AG08395 (cell line): ENCODE results near the gene WBP11.

Experiments used
- DNase-seq: peaks from one replicate; pipeline ENCODE4 v3.0.0; 2012; ENCODE audit warnings: mixed read lengths, low spot score

Gene WBP11

GRCh38 chr12:14824012-14824634 is 20.8 kb upstream of the WBP11 start:
- DNase-seq = no peak

GRCh38 chr12:14814014-14814413 is 10.7 kb upstream of the WBP11 start, which contains the start of gene SMCO3:
Gene SMCO3 (minus strand): TSS chr12:14814182. CDS start chr12:14806680, 7,502 bp downstream.
- DNase-seq = no peak

GRCh38 chr12:14811486-14811885 is 8.2 kb upstream of the WBP11 start:
- no peak for DNase-seq

GRCh38 chr12:14810953-14811483 is 7.7 kb upstream of the WBP11 start:
- DNase-seq = peak; percentile 29

GRCh38 chr12:14810167-14810952 is 7.1 kb upstream of the WBP11 start:
- no peak for DNase-seq

GRCh38 chr12:14803830-14804160 is 517 bp upstream of the WBP11 start:
- DNase-seq = no peak

GRCh38 chr12:14802721-14803010 is 612 bp downstream of the WBP11 start:
- no peak for DNase-seq

- DNase-seq = no peak
These were observed 1.0 kb downstream of the WBP11 start for GRCh38 chr12:14802247-14802646.

- DNase-seq = no peak
These were observed 8.2 kb downstream of the WBP11 start for GRCh38 chr12:14795028-14795448.

- DNase-seq = no peak
These were observed 17.7 kb downstream of the WBP11 start for GRCh38 chr12:14785568-14785967.

- DNase-seq = no peak
These were observed 18.8 kb downstream of the WBP11 start for GRCh38 chr12:14784471-14784870.

- DNase-seq = no peak
These were observed 20.5 kb downstream of the WBP11 start for GRCh38 chr12:14782756-14783155.

GRCh38 chr12:14781563-14781962 is 21.7 kb downstream of the WBP11 start:
- no peak for DNase-seq

- DNase-seq = no peak
These were observed 22.4 kb downstream of the WBP11 start for GRCh38 chr12:14780859-14781258.

- DNase-seq = no peak
These were observed 23.4 kb downstream of the WBP11 start for GRCh38 chr12:14779834-14780233.

- no peak for DNase-seq
These were observed 26.0 kb downstream of the WBP11 start for GRCh38 chr12:14777271-14777670.

GRCh38 chr12:14776236-14776961 is 26.9 kb downstream of the WBP11 start:
- no peak for DNase-seq

GRCh38 chr12:14775636-14775980 is 27.7 kb downstream of the WBP11 start:
- peak; percentile 21 for DNase-seq

- DNase-seq = peak; percentile 38
These were observed 28.2 kb downstream of the WBP11 start for GRCh38 chr12:14774906-14775635.

- DNase-seq = peak; percentile 95
These were observed 29.0 kb downstream of the WBP11 start for GRCh38 chr12:14774074-14774905.

GRCh38 chr12:14773685-14774073 is 29.6 kb downstream of the WBP11 start:
- DNase-seq = no peak
